NCI-H345 treated with DMSO at 0.1 percent for 48 hours (cell line): ENCODE data around the gene KRT10.
A peak's percentile ranks its signal among the peaks of the same experiment; 100 is the strongest.

ENCODE experiments used
- DNase-seq: peaks from one replicate; lab custom pipeline; 2025; ENCODE audit not compliant: unreplicated experiment; lab: John Stamatoyannopoulos, UW

The KRT10 gene

GRCh38 chr17:40809721-40810421, 12.5 kb downstream of the KRT10 start:
- no peak for DNase-seq

GRCh38 chr17:40806131-40806530, 16.3 kb downstream of the KRT10 start:
- DNase-seq: no peak

GRCh38 chr17:40803617-40804082, 18.8 kb downstream of the KRT10 start:
- peak; percentile 84 for DNase-seq

GRCh38 chr17:40801157-40801556, 21.3 kb downstream of the KRT10 start:
- no peak for DNase-seq

GRCh38 chr17:40800381-40800780, 22.0 kb downstream of the KRT10 start:
- DNase-seq: no peak

- DNase-seq: no peak
These were observed 22.6 kb downstream of the KRT10 start, which contains the start of gene KRT28 for GRCh38 chr17:40799859-40800258. KRT28 (minus strand) TSS chr17:40799959; CDS start chr17:40799893, 66 bp downstream.

- no peak for DNase-seq
These were observed 25.6 kb downstream of the KRT10 start for GRCh38 chr17:40796846-40797245.

- DNase-seq: no peak
These were observed 27.3 kb downstream of the KRT10 start for GRCh38 chr17:40795019-40795667.

GRCh38 chr17:40794466-40794865, 27.9 kb downstream of the KRT10 start:
- no peak for DNase-seq

- DNase-seq: no peak
These were observed 28.6 kb downstream of the KRT10 start for GRCh38 chr17:40793832-40794231.

GRCh38 chr17:40791787-40792436, 30.5 kb downstream of the KRT10 start:
- no peak for DNase-seq

- DNase-seq: no peak
These were observed 31.3 kb downstream of the KRT10 start for GRCh38 chr17:40791111-40791510.

- DNase-seq: no peak
These were observed 40.0 kb downstream of the KRT10 start, which contains the start of gene KRT27 for GRCh38 chr17:40782450-40782849. KRT27 (minus strand) TSS chr17:40782550; CDS start chr17:40782493, 57 bp downstream.

GRCh38 chr17:40779181-40779909, 43.1 kb downstream of the KRT10 start:
- no peak for DNase-seq

GRCh38 chr17:40778461-40778860, 44.0 kb downstream of the KRT10 start:
- no peak for DNase-seq

- no peak for DNase-seq
These were observed 44.4 kb downstream of the KRT10 start for GRCh38 chr17:40777971-40778370.

- no peak for DNase-seq
These were observed 45.0 kb downstream of the KRT10 start for GRCh38 chr17:40777459-40777858.

GRCh38 chr17:40775945-40776344, 46.5 kb downstream of the KRT10 start:
- DNase-seq: no peak

- no peak for DNase-seq
These were observed 50.3 kb downstream of the KRT10 start, which contains the start of gene KRT26 for GRCh38 chr17:40772101-40772500. KRT26 (minus strand) TSS chr17:40772201; CDS start chr17:40772113, 88 bp downstream.
